PC-3 (cell line): ENCODE measurements around the gene BRIP1. TPM values are rescaled to one million over a fixed set of nuclear protein-coding genes. Genes with fewer than 3 reads are reported as not detected.

Experiments
- ATAC-seq: fragments of 200-7000 bp; cut with Tn5 transposase; 2 replicates; pipeline ENCODE4 v1.9.1; 2020; ENCODE audit warnings: mild to moderate bottlenecking, moderate library complexity
- BruUV-seq: library from RNA; stranded (reverse); fragments of 400-500 nt; replicated peaks from 2 replicates; lab custom pipeline; 2021; lab: Mats Ljungman, UMichigan
- CTCF ChIA-PET: fragments of 300-600 bp; sonication (Branson Sonifier 250); formaldehyde crosslinking; loops from one replicate; lab custom pipeline; 2022; ENCODE audit warnings: antibody characterized with exemption; lab: Charles Lee
- POLR2A ChIA-PET: fragments of 300-600 bp; sonication (Branson Sonifier 250); formaldehyde crosslinking; loops from one replicate; lab custom pipeline; 2022; ENCODE audit warnings: antibody characterized with exemption; ENCODE audit not compliant: unreplicated experiment; lab: Charles Lee
- DNase-seq: peaks from one replicate; pipeline ENCODE4 v3.0.0-alpha.2; 2015
- H2AFZ ChIP-seq: fragments of 300-600 bp; sonication (generic); 2 replicates; pipeline ENCODE4 v1.6.0; 2016; ENCODE audit warnings: antibody characterized with exemption, low read length
- H3F3A ChIP-seq: fragments of 300-600 bp; sonication (generic); one replicate; pipeline ENCODE4 v1.6.0; 2017; ENCODE audit warnings: antibody characterized with exemption, low read length, control low read depth, mild to moderate bottlenecking; ENCODE audit not compliant: unreplicated experiment
- H3K27ac ChIP-seq: fragments of 300-600 bp; sonication (generic); 2 replicates; pipeline ENCODE4 v1.5.1; 2016; ENCODE audit warnings: mild to moderate bottlenecking, low read length
- H3K27me3 ChIP-seq: fragments of 300-600 bp; sonication (generic); 2 replicates; pipeline ENCODE4 v1.6.1; 2016; ENCODE audit warnings: low read length, mixed read lengths
- H3K36me3 ChIP-seq: fragments of 300-600 bp; sonication (generic); 2 replicates; pipeline ENCODE4 v1.6.1; 2016; ENCODE audit warnings: low read depth, mixed run types, low read length, mixed read lengths
- H3K4me1 ChIP-seq: fragments of 300-600 bp; sonication (generic); 2 replicates; pipeline ENCODE4 v1.5.1; 2016; ENCODE audit warnings: low read length; ENCODE audit not compliant: insufficient read depth
- H3K4me2 ChIP-seq: fragments of 300-600 bp; sonication (generic); 2 replicates; pipeline ENCODE4 v1.6.0; 2016; ENCODE audit warnings: low read length
- H3K4me3 ChIP-seq: fragments of 300-600 bp; sonication (generic); 2 replicates; pipeline ENCODE4 v1.5.1; 2016; ENCODE audit warnings: mild to moderate bottlenecking, low read length, mixed read lengths
- H3K79me2 ChIP-seq: fragments of 300-600 bp; sonication (generic); 2 replicates; pipeline ENCODE4 v1.6.1; 2017; ENCODE audit warnings: low read length, mixed read lengths
- H3K9ac ChIP-seq: fragments of 300-600 bp; sonication (generic); 2 replicates; pipeline ENCODE4 v1.6.0; 2016; ENCODE audit warnings: mild to moderate bottlenecking, low read length
- H3K9me2 ChIP-seq: fragments of 300-600 bp; sonication (generic); replicated peaks from 2 replicates; pipeline ENCODE4 v1.6.1; 2016; ENCODE audit warnings: mixed run types, low read length, mixed read lengths
- H3K9me3 ChIP-seq: fragments of 300-600 bp; sonication (generic); 2 replicates; pipeline ENCODE4 v1.6.1; 2016; ENCODE audit warnings: low read length, mixed read lengths
- H4K20me1 ChIP-seq: fragments of 300-600 bp; sonication (generic); 2 replicates; pipeline ENCODE4 v1.6.1; 2016; ENCODE audit warnings: low read length, mixed read lengths
- CTCF ChIP-seq: fragments of 300-600 bp; sonication (generic); conservative IDR thresholded peaks from 2 replicates; pipeline ENCODE4 v1.5.1; 2017; ENCODE audit warnings: antibody characterized with exemption, low read depth, mild to moderate bottlenecking, low read length
- EZH2 ChIP-seq: fragments of 300-600 bp; sonication (generic); IDR thresholded peaks from one replicate; pipeline ENCODE4 v1.6.1; 2017; ENCODE audit warnings: antibody characterized with exemption, mild to moderate bottlenecking, low read length; ENCODE audit not compliant: unreplicated experiment
- intact Hi-C: fragments of 100-400 bp; cut with micrococcal nuclease; formaldehyde crosslinking; loops from 2 replicates; pipeline ENCODE4 v1.9.0; 2023
- total RNA-seq: library from RNA; depleted of rRNA; stranded (reverse); fragments of >200 nt; gene quantifications from 2 replicates; pipeline ENCODE4 v1.2.3, GENCODE V29; 2014; rRNA removed

Gene BRIP1
- total RNA-seq, 1 experiment from 2014 or later: 21.1 TPM

- Histone ChIP-seq H3K9ac (no peak overlapping the region), H3K4me3 (no peak overlapping the region), H4K20me1 (no peaks in the 10 kb centered on the region), H3K4me1 (no peaks in the 10 kb centered on the region), H3K36me3 (no peaks in the 10 kb centered on the region), H3K27me3 (no peaks in the 10 kb centered on the region), H3K27ac (no peak overlapping the region), H3K9me3 (no peaks in the 10 kb centered on the region), H3K79me2 (no peaks in the 10 kb centered on the region), H3K9me2 (no peaks in the 10 kb centered on the region), H3F3A (no peaks in the 10 kb centered on the region), H2AFZ (no peak overlapping the region), H3K4me2 (no peak overlapping the region)
- BruUV-seq: no TSS peak
- no peak for DNase-seq
- TF ChIP-seq CTCF: no peak
- no peak for TF ChIP-seq EZH2
- ATAC-seq: no peak
- intact Hi-C loops: no loop called here
- ChIA-PET POLR2A (no interaction called here), CTCF (interaction anchor here (0.7 kb wide), 1 partner anchor 205 kb away, joined by 5 read pairs; no protein-coding TSS in a partner anchor)
Measured at GRCh38 chr17:61631800-61632199, 231.5 kb downstream of the BRIP1 start.

Other genes with a start within 250 kb of the BRIP1 start
- 16.3 and 18.1 TPM in 2 replicates for gene INTS2, start 64.5 kb upstream of the BRIP1 start, total RNA-seq
- gene MED13, start 201.8 kb upstream of the BRIP1 start, total RNA-seq: 26.0 and 36.8 TPM in 2 replicates